OCI-LY3 (cell line): ENCODE data around the gene PCSK5.

Source experiments
- H2AFZ ChIP-seq: fragments of 200-600, 300-600 bp; shearing (Covaris generic); 2 replicates; pipeline ENCODE4 v1.6.0; 2014; ENCODE audit warnings: antibody characterized with exemption, low read depth, low read length
- H3K27ac ChIP-seq: fragments of 200-600, 300-600 bp; sonication (generic); 2 replicates; pipeline ENCODE4 v1.5.1; 2014; ENCODE audit warnings: mild to moderate bottlenecking, low read length, moderate library complexity, mixed read lengths
- H3K27me3 ChIP-seq: fragments of 200-600, 300-600 bp; sonication (generic); 2 replicates; pipeline ENCODE4 v1.6.1; 2014; ENCODE audit warnings: low read depth, low read length, mixed read lengths
- H3K36me3 ChIP-seq: fragments of 200-600, 300-600 bp; sonication (generic); replicated peaks from 2 replicates; pipeline ENCODE3; 2014; ENCODE audit warnings: low read depth, low read length, mixed read lengths
- H3K4me1 ChIP-seq: fragments of 300-600, 200-600 bp; sonication (generic); 2 replicates; pipeline ENCODE4 v1.6.1; 2014; ENCODE audit warnings: low read length, mixed read lengths
- H3K4me2 ChIP-seq: fragments of 200-600, 300-600 bp; sonication (generic); 2 replicates; pipeline ENCODE4 v1.6.1; 2014; ENCODE audit warnings: low read length, mixed read lengths
- H3K4me3 ChIP-seq: fragments of 300-600, 200-600 bp; sonication (generic); 2 replicates; pipeline ENCODE4 v1.5.1; 2014; ENCODE audit warnings: antibody characterized with exemption, mild to moderate bottlenecking, low read length, moderate library complexity
- H3K79me2 ChIP-seq: fragments of 300-600, 200-600 bp; shearing (Covaris generic); 2 replicates; pipeline ENCODE4 v1.6.1; 2014; ENCODE audit warnings: mild to moderate bottlenecking, low read length, mixed read lengths
- H3K9ac ChIP-seq: fragments of 300-600, 200-600 bp; shearing (Covaris generic); 2 replicates; pipeline ENCODE4 v1.6.0; 2014; ENCODE audit warnings: mild to moderate bottlenecking, low read length, moderate library complexity
- H3K9me3 ChIP-seq: fragments of 200-600, 300-600 bp; shearing (Covaris generic); 2 replicates; pipeline ENCODE4 v1.6.1; 2014; ENCODE audit warnings: low read length, mixed read lengths; ENCODE audit not compliant: insufficient read depth
- H4K20me1 ChIP-seq: fragments of 200-600, 300-600 bp; sonication (generic); 2 replicates; pipeline ENCODE4 v1.6.1; 2016; ENCODE audit warnings: low read length, mixed read lengths; ENCODE audit not compliant: insufficient read depth
- CTCF ChIP-seq: fragments of 200-600, 300-600 bp; sonication (generic); IDR thresholded peaks from 2 replicates; pipeline ENCODE4 v1.5.1; 2014; ENCODE audit warnings: antibody characterized with exemption, low read length, low read depth
- EZH2phosphoT487 ChIP-seq: fragments of 200-600 bp; shearing (Covaris generic); IDR thresholded peaks from 2 replicates; pipeline ENCODE4 v1.6.1; 2018; ENCODE audit warnings: antibody characterized with exemption, mixed run types, low read depth

The PCSK5 gene

GRCh38 chr9:75876999-75877640 lies 13.4 kb upstream of the PCSK5 start:
- no peak overlapping the region for H3K9ac ChIP-seq
- H3K4me1 ChIP-seq = no peaks in the 10 kb centered on the region
- no peak overlapping the region for H3K4me3 ChIP-seq
- H3K36me3 ChIP-seq = no peaks in the 10 kb centered on the region
- no peak overlapping the region for H3K4me2 ChIP-seq
- H3K79me2 ChIP-seq = no peaks in the 10 kb centered on the region
- H3K27ac ChIP-seq = no peak overlapping the region
- no peak for TF ChIP-seq CTCF
- no peak for TF ChIP-seq EZH2phosphoT487
- H3K9me3 ChIP-seq = no peaks in the 10 kb centered on the region
- no peaks in the 10 kb centered on the region for H3K27me3 ChIP-seq
- no peaks in the 10 kb centered on the region for H4K20me1 ChIP-seq
- H2AFZ ChIP-seq = no peak overlapping the region

GRCh38 chr9:75878488-75878860 lies 12.0 kb upstream of the PCSK5 start:
- no peak overlapping the region for H3K4me2 ChIP-seq
- H3K4me1 ChIP-seq = no peaks in the 10 kb centered on the region
- TF ChIP-seq CTCF (no peak), EZH2phosphoT487 (no peak)
- H3K27me3 ChIP-seq = no peaks in the 10 kb centered on the region
- no peaks in the 10 kb centered on the region for H3K36me3 ChIP-seq
- H3K4me3 ChIP-seq = no peak overlapping the region
- no peaks in the 10 kb centered on the region for H3K79me2 ChIP-seq
- no peaks in the 10 kb centered on the region for H3K9me3 ChIP-seq
- no peak overlapping the region for H2AFZ ChIP-seq
- H3K9ac ChIP-seq = no peak overlapping the region
- no peaks in the 10 kb centered on the region for H4K20me1 ChIP-seq
- H3K27ac ChIP-seq = no peak overlapping the region

- Histone ChIP-seq H3K27ac (no peak overlapping the region), H3K4me1 (no peaks in the 10 kb centered on the region), H2AFZ (no peak overlapping the region), H3K9me3 (no peaks in the 10 kb centered on the region), H3K4me2 (no peak overlapping the region), H3K9ac (no peak overlapping the region), H3K4me3 (no peak overlapping the region), H4K20me1 (no peaks in the 10 kb centered on the region), H3K79me2 (no peaks in the 10 kb centered on the region), H3K36me3 (no peaks in the 10 kb centered on the region), H3K27me3 (no peaks in the 10 kb centered on the region)
- no peak for TF ChIP-seq CTCF
- no peak for TF ChIP-seq EZH2phosphoT487
These were observed 9.9 kb upstream of the PCSK5 start for GRCh38 chr9:75880618-75881017.

GRCh38 chr9:75881761-75882160 lies 8.7 kb upstream of the PCSK5 start:
- H3K4me1 ChIP-seq = no peaks in the 10 kb centered on the region
- H3K27me3 ChIP-seq = no peaks in the 10 kb centered on the region
- no peak overlapping the region for H3K4me3 ChIP-seq
- H2AFZ ChIP-seq = no peak overlapping the region
- H3K27ac ChIP-seq = no peak overlapping the region
- H3K36me3 ChIP-seq = no peaks in the 10 kb centered on the region
- no peak overlapping the region for H3K9ac ChIP-seq
- no peaks in the 10 kb centered on the region for H4K20me1 ChIP-seq
- TF ChIP-seq EZH2phosphoT487 (no peak), CTCF (no peak)
- no peak overlapping the region for H3K4me2 ChIP-seq
- H3K79me2 ChIP-seq = no peaks in the 10 kb centered on the region
- H3K9me3 ChIP-seq = no peaks in the 10 kb centered on the region
